ENCODE results near the gene BLOC1S5. TPM values are rescaled to one million over a fixed set of nuclear protein-coding genes. Genes with fewer than 3 reads are reported as not detected.

Gene BLOC1S5
- total RNA-seq, 3 donors from 2014 or later, result 11.8 to 13.8 (median 12.2) TPM

DNA sequence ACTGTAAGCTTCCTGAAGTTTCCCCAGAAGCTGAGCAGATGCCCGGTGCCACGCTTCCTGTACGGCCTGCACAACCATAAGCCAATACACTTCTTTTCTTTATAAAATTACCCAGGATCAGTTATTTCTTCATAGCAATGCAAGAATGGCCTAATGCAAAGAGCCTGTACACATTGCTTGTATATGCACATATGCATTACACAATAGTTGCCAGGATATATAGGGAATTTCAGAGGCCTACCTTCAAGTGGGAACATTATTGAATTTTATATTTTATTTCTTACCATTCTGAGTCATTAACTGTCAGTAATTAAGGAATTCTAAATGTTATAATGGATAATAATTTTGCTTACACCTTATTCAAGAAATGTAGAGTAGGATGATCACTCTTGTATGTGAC lies 93.6 kb downstream of the BLOC1S5 start:
- intact Hi-C loops (cut with DNase I, micrococcal nuclease), result no loop called here
- ATAC-seq (no peak), DNase-seq (no peak)
- Histone ChIP-seq H3K36me3 (ENCODE audit: low read depth) (no peaks in the 10 kb centered on the region), H3K4me3 (no peak overlapping the region), H3K4me1 (ENCODE audit: low read depth) (peaks cover 11% of the 10 kb centered on the region), H3K9me3 (peaks cover 5% of the 10 kb centered on the region)
- TF ChIP-seq, protein P1, sequence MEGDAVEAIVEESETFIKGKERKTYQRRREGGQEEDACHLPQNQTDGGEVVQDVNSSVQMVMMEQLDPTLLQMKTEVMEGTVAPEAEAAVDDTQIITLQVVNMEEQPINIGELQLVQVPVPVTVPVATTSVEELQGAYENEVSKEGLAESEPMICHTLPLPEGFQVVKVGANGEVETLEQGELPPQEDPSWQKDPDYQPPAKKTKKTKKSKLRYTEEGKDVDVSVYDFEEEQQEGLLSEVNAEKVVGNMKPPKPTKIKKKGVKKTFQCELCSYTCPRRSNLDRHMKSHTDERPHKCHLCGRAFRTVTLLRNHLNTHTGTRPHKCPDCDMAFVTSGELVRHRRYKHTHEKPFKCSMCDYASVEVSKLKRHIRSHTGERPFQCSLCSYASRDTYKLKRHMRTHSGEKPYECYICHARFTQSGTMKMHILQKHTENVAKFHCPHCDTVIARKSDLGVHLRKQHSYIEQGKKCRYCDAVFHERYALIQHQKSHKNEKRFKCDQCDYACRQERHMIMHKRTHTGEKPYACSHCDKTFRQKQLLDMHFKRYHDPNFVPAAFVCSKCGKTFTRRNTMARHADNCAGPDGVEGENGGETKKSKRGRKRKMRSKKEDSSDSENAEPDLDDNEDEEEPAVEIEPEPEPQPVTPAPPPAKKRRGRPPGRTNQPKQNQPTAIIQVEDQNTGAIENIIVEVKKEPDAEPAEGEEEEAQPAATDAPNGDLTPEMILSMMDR (IDR thresholded peaks at IDR 0.05), result no peak

Other genes with a start within 250 kb of the BLOC1S5 start
- 100 to 1,000 TPM in 1 of 3 donors, 10 to 100 TPM in 2; 59.1 to 122 (median 59.3) TPM for gene TXNDC5, start 153.6 kb downstream of the BLOC1S5 start, total RNA-seq
- 10 to 100 TPM in 1 of 3 donors, 1 to 10 TPM in 2; 7.8 to 16.4 (median 8.6) TPM for gene EEF1E1, start 38.2 kb upstream of the BLOC1S5 start, total RNA-seq